GM12874 (cell line): Measurements from ENCODE around the gene CYB5R2.

Experiments used
- CTCF ChIP-seq: IDR thresholded peaks from 2 replicates; pipeline ENCODE4 v1.5.1; 2011; ENCODE audit warnings: low read depth, mild to moderate bottlenecking, control low read depth, low read length, moderate library complexity; ENCODE audit not compliant: insufficient read depth

Gene CYB5R2

GRCh38 chr11:7635708-7636107 lies 37.6 kb downstream of the CYB5R2 start:
- no peak for TF ChIP-seq CTCF

- no peak for TF ChIP-seq CTCF
Observed at GRCh38 chr11:7635137-7635536, 38.2 kb downstream of the CYB5R2 start.

GRCh38 chr11:7632211-7632610 lies 41.1 kb downstream of the CYB5R2 start:
- TF ChIP-seq CTCF = no peak

GRCh38 chr11:7630002-7630401 lies 43.3 kb downstream of the CYB5R2 start:
- no peak for TF ChIP-seq CTCF

GRCh38 chr11:7628660-7629059 lies 44.6 kb downstream of the CYB5R2 start:
- no peak for TF ChIP-seq CTCF

- TF ChIP-seq CTCF = no peak
Observed at GRCh38 chr11:7622721-7623120, 50.6 kb downstream of the CYB5R2 start.

- TF ChIP-seq CTCF = no peak
Observed at GRCh38 chr11:7621554-7621953, 51.7 kb downstream of the CYB5R2 start.

GRCh38 chr11:7621090-7621489 lies 52.2 kb downstream of the CYB5R2 start:
- no peak for TF ChIP-seq CTCF
